ENCODE results near the gene HSPH1. TPM values are rescaled to one million over a fixed set of nuclear protein-coding genes. Genes with fewer than 3 reads are reported as not detected.
A peak's percentile ranks its signal among the peaks of the same experiment; 100 is the strongest.

The HSPH1 gene
- total and polyA plus RNA-seq, 4 donors: 11.0 to 30.3 (median 20.3) TPM

DNA sequence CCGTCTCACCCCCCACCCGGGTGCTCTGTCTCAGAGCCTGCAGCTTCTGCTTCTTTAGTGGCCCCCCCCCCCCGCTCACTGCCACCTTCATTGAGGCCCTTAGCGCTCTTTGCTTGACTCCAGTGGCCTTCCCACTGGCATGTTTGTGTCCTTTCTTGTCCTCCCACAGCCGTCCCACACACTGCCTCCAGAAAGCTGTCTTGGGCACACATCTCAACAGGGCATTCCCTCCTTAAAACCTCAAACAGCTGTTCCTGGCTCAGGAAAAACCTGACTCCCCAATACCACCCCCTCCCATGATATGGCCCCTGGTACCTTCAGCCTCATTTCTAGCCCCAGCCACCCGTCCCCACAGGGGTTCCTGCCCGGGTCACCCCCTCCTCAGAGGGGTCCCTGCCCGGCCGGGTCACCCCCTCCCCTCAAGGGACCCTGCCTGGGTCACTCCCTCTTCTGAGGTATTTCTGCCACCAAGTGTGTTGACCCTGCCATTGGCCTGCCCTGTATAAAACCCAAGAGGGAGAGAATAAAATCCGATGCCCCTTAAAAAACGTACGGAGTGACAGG, 46.9 kb upstream of the HSPH1 start (continued):
- TF ChIP-seq, protein P1, sequence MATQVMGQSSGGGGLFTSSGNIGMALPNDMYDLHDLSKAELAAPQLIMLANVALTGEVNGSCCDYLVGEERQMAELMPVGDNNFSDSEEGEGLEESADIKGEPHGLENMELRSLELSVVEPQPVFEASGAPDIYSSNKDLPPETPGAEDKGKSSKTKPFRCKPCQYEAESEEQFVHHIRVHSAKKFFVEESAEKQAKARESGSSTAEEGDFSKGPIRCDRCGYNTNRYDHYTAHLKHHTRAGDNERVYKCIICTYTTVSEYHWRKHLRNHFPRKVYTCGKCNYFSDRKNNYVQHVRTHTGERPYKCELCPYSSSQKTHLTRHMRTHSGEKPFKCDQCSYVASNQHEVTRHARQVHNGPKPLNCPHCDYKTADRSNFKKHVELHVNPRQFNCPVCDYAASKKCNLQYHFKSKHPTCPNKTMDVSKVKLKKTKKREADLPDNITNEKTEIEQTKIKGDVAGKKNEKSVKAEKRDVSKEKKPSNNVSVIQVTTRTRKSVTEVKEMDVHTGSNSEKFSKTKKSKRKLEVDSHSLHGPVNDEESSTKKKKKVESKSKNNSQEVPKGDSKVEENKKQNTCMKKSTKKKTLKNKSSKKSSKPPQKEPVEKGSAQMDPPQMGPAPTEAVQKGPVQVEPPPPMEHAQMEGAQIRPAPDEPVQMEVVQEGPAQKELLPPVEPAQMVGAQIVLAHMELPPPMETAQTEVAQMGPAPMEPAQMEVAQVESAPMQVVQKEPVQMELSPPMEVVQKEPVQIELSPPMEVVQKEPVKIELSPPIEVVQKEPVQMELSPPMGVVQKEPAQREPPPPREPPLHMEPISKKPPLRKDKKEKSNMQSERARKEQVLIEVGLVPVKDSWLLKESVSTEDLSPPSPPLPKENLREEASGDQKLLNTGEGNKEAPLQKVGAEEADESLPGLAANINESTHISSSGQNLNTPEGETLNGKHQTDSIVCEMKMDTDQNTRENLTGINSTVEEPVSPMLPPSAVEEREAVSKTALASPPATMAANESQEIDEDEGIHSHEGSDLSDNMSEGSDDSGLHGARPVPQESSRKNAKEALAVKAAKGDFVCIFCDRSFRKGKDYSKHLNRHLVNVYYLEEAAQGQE (IDR thresholded peaks at IDR 0.05): no peak
- TF ChIP-seq FOXA2 (IDR thresholded peaks at IDR 0.05): no peak

DNA sequence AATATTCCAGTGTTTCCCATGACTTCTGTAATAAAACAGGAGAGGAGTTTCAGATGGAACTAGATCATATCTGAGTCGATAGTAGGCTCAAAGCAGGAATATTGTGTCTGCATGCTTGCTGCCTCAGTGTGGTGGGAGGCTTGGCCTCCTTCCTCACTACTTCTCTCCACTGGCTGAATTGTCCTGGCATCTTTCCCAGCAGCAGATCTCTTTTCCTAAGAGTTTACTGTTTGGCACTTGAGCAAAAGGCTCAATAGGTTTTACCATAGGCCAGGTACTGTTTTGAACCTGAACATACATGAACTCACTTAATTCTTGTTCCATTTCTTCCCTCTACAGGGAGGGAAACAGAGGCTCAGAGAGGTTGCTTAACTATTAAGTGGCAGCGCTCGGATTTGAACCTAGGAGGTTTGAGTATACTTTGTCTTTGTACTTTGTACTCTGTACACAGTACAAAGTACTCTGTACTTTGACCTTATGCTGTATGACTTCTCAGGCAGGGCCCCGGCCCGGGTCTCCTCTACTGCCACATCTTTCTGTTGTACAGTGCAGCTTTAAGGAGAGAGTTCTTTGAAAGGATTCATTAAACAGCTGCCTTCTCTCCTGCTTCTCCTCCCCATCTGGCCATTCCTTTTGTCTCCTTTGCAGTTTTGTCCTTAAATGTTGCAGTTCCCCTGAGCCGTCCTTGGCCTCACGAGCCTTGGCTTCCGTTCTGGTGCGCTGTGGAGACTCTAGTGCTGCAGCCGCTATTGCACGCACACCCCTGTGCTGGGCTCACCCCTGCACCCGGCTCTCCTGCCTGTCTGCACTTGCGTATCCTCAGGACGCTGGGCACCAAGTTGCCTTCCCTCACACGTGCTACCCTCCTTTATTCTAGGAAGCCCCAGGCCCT, 46.2 kb upstream of the HSPH1 start:
- no peaks in the 10 kb centered on the region for H3K27me3 ChIP-seq (ENCODE audit: control insufficient read depth in 4 of 4, insufficient read depth in 4 of 4, low read length in 3 of 4)
- H3K9ac ChIP-seq (ENCODE audit: low read depth in 1 of 2, low read length in 2 of 2): no peak overlapping the region
- no peaks in the 10 kb centered on the region for H3K36me3 ChIP-seq (ENCODE audit: control insufficient read depth in 4 of 4, insufficient read depth in 3 of 4, low read depth in 1 of 4, low read length in 3 of 4)
- no peaks in the 10 kb centered on the region for H3K9me3 ChIP-seq (ENCODE audit: control insufficient read depth in 4 of 4, low read length in 3 of 4)
- no peak overlapping the region for H3K27ac ChIP-seq (ENCODE audit: low read depth in 1 of 2, low read length in 2 of 2)
- DNase-seq (ENCODE audit: low spot score): no peak
- peaks cover 0 to 6% (median 1%) of the 10 kb centered on the region in 4 donors for H3K4me1 ChIP-seq (ENCODE audit: control insufficient read depth in 4 of 4, insufficient read depth in 4 of 4, low read length in 3 of 4)
- WGBS: 78% methylated on average over 15 of the region's 15 CpGs
- no peak overlapping the region for H3K4me3 ChIP-seq (ENCODE audit: low read depth in 1 of 3, low read length in 3 of 3)
- TF ChIP-seq, protein P1 (IDR thresholded peaks at IDR 0.05): no peak
- TF ChIP-seq HNF4G (IDR thresholded peaks at IDR 0.05): peak; percentile 34
- TF ChIP-seq, protein P2, sequence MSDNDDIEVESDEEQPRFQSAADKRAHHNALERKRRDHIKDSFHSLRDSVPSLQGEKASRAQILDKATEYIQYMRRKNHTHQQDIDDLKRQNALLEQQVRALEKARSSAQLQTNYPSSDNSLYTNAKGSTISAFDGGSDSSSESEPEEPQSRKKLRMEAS (IDR thresholded peaks at IDR 0.05): no peak
- no peak for TF ChIP-seq RXRA (IDR thresholded peaks at IDR 0.05)
- no peak for TF ChIP-seq SP1 (IDR thresholded peaks at IDR 0.05)
- TF ChIP-seq, protein P3, sequence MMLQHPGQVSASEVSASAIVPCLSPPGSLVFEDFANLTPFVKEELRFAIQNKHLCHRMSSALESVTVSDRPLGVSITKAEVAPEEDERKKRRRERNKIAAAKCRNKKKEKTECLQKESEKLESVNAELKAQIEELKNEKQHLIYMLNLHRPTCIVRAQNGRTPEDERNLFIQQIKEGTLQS (IDR thresholded peaks at IDR 0.05): no peak
- TF ChIP-seq, protein P4, sequence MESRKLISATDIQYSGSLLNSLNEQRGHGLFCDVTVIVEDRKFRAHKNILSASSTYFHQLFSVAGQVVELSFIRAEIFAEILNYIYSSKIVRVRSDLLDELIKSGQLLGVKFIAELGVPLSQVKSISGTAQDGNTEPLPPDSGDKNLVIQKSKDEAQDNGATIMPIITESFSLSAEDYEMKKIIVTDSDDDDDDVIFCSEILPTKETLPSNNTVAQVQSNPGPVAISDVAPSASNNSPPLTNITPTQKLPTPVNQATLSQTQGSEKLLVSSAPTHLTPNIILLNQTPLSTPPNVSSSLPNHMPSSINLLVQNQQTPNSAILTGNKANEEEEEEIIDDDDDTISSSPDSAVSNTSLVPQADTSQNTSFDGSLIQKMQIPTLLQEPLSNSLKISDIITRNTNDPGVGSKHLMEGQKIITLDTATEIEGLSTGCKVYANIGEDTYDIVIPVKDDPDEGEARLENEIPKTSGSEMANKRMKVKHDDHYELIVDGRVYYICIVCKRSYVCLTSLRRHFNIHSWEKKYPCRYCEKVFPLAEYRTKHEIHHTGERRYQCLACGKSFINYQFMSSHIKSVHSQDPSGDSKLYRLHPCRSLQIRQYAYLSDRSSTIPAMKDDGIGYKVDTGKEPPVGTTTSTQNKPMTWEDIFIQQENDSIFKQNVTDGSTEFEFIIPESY (IDR thresholded peaks at IDR 0.05): no peak
- peak; percentile 58 to 88 for TF ChIP-seq HNF4A (conservative IDR thresholded peaks at IDR 0.05)
- TF ChIP-seq FOXA1 (IDR thresholded peaks at IDR 0.05): no peak
- no peak for TF ChIP-seq RAD21 (IDR thresholded peaks at IDR 0.05)
- TF ChIP-seq EGR1 (IDR thresholded peaks at IDR 0.05; ENCODE audit: low read depth in 2 of 2): no peak
- no peak for TF ChIP-seq YY1 (IDR thresholded peaks at IDR 0.05)
